ENCODE measurements around the gene MRPS18B.

MRPS18B gene

DNA sequence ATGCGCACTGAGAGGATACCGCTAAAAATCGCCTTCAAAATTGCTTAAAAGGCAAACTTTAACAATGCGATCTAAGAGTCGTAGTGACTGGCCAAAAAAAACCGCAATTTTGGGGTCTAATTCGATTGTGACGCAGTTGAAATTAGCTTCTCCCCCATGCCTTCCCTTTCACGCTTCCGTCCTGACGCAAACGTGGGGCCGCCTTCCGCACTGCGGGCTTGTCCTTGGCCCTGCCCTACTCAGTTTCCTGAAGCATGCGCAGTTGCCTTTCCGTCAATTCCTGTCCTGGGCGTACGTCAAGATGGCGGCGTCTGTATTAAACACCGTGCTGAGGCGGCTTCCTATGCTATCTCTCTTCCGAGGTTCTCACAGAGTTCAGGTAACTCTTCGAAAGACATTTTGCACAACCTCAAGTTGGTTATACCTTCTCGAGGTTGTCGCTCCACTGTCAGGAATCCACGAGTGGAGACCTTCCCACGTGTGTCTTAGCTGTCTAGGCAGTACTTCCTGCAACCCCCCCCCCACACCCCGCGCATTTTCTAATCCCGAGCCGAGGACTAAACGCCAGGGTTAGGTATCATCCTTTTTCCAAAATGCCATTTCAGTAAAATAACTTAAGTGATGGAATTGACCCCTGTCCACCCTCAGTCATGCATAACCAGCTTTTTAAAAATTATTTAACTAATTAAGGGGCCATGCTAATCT lies at the start of gene MRPS18B:
Gene MRPS18B (plus strand): TSS at position 276 of the 705 bp plus-strand sequence. CDS start 26 bp downstream, at position 302.
- peaks cover 28% of the 10 kb centered on the region for H3K4me1 ChIP-seq (ENCODE audit: control insufficient read depth, insufficient read depth, low read length)

DNA sequence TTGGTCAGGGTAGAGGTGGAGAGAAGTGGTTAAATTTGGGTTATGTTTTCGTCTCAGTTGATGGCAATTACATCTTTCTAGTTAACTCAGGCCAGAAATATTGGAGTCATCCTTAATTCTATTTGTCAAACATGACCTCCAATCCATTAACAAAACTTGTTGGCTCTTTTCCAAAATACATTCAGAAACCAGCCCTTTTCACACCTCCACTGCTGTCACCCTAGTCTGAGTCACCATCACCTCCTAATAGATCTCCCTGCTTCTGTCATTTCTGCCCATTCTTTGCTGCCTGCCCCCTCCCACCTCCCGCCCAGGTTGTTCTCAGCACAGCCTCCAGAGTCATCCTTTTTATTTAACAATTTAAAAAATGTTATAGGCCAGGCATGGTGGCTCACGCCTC lies 49.4 kb upstream of the MRPS18B start:
- Histone ChIP-seq H3K9me3 (ENCODE audit: control insufficient read depth, low read length) (no peaks in the 10 kb centered on the region), H3K36me3 (ENCODE audit: control insufficient read depth, insufficient read depth, low read length, severe bottlenecking) (peaks cover 8% of the 10 kb centered on the region), H3K9ac (ENCODE audit: low read length) (no peak overlapping the region), H3K4me1 (ENCODE audit: control insufficient read depth, insufficient read depth, low read length) (peaks cover 31% of the 10 kb centered on the region), H3K27me3 (replicated peaks; ENCODE audit: control insufficient read depth, insufficient read depth, low read length) (no peaks in the 10 kb centered on the region), H3K4me3 (ENCODE audit: low read length) (no peak overlapping the region)
- no peak for DNase-seq (ENCODE audit: low read depth)

More for the DNA sequence above, at the start of gene MRPS18B:
- Histone ChIP-seq H3K36me3 (ENCODE audit: control insufficient read depth, insufficient read depth, low read length, severe bottlenecking) (peaks cover 42% of the 10 kb centered on the region), H3K9ac (ENCODE audit: low read length) (peak within 1 kb of the TSS; percentile 98), H3K4me3 (ENCODE audit: low read length) (peak within 1 kb of the TSS; percentile 95), H3K27me3 (replicated peaks; ENCODE audit: control insufficient read depth, insufficient read depth, low read length) (no peaks in the 10 kb centered on the region), H3K9me3 (ENCODE audit: control insufficient read depth, low read length) (no peaks in the 10 kb centered on the region)
- peak; percentile 99 for DNase-seq (ENCODE audit: low read depth)

GRCh38 chr6:30570263-30570662 lies 47.4 kb upstream of the MRPS18B start:
- H3K27me3 ChIP-seq (replicated peaks; ENCODE audit: control insufficient read depth, insufficient read depth, low read length) = no peaks in the 10 kb centered on the region
- DNase-seq (ENCODE audit: low read depth) = no peak
- H3K9ac ChIP-seq (ENCODE audit: low read length) = peak overlapping the region; percentile 93
- H3K36me3 ChIP-seq (ENCODE audit: control insufficient read depth, insufficient read depth, low read length, severe bottlenecking) = no peaks in the 10 kb centered on the region
- H3K4me1 ChIP-seq (ENCODE audit: control insufficient read depth, insufficient read depth, low read length) = peaks cover 34% of the 10 kb centered on the region
- no peaks in the 10 kb centered on the region for H3K9me3 ChIP-seq (ENCODE audit: control insufficient read depth, low read length)
- H3K4me3 ChIP-seq (ENCODE audit: low read length) = peak overlapping the region; percentile 94

DNA sequence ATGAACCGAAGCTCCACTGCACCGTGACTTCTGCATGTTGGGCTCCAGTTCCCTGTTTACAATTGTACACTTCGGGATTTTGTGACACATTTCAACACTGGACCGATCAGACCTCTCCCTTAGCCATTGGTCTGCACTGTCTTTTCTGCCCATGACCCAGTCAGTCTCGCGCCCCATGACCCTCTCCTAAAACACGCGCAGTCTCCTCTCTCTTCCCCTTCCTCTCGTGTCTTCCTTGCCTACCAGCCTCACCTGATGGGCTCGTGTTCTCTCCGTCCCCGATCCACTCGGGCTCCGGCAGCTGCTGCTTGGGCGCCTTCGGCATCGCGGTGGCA lies 46.9 kb upstream of the MRPS18B start:
- H3K4me1 ChIP-seq (ENCODE audit: control insufficient read depth, insufficient read depth, low read length) = peaks cover 30% of the 10 kb centered on the region
- no peak for DNase-seq (ENCODE audit: low read depth)

DNA sequence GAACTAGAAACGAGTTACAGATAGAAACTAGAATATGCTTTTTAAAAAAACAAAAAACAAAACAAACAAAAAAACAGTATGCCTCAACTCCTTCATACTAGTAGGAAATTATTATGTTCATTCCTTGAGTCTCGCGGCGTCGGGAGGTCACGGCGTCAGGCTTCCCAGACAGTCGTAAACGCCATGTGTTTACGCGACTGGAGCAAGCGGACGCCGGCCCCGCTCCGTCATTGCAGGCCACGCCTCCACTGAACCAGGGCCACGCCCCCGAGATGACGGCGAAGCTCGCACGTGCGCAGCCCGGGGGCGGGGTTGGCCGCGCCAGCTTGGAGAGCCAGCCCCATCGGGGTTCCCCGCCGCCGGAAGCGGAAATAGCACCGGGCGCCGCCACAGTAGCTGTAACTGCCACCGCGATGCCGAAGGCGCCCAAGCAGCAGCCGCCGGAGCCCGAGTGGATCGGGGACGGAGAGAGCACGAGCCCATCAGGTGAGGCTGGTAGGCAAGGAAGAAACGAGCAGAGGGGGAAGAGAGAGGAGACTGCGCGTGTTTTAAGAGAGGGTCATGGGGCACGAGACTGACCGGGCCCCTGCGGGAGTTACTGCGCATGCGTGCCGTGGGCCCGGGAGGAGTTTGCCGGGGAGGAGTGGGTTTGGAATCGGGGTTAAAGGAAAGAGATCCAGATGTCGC lies 46.4 kb upstream of the MRPS18B start, which contains the start of gene ABCF1:
Gene ABCF1 (plus strand): TSS at position 368 of the 687 bp plus-strand sequence. CDS start 46 bp downstream, at position 414.
- peak; percentile 99 for DNase-seq (ENCODE audit: low read depth)
- peaks cover 27% of the 10 kb centered on the region for H3K4me1 ChIP-seq (ENCODE audit: control insufficient read depth, insufficient read depth, low read length)
- no peaks in the 10 kb centered on the region for H3K36me3 ChIP-seq (ENCODE audit: control insufficient read depth, insufficient read depth, low read length, severe bottlenecking)
- H3K27me3 ChIP-seq (replicated peaks; ENCODE audit: control insufficient read depth, insufficient read depth, low read length) = no peaks in the 10 kb centered on the region
- H3K9me3 ChIP-seq (ENCODE audit: control insufficient read depth, low read length) = no peaks in the 10 kb centered on the region
- H3K9ac ChIP-seq (ENCODE audit: low read length) = peak within 1 kb of the TSS; percentile 93
- H3K4me3 ChIP-seq (ENCODE audit: low read length) = peak within 1 kb of the TSS; percentile 94

More for the DNA sequence above, 46.9 kb upstream of the MRPS18B start:
- no peaks in the 10 kb centered on the region for H3K9me3 ChIP-seq (ENCODE audit: control insufficient read depth, low read length)
- peak overlapping the region; percentile 93 for H3K9ac ChIP-seq (ENCODE audit: low read length)
- H3K4me3 ChIP-seq (ENCODE audit: low read length) = peak overlapping the region; percentile 94
- H3K36me3 ChIP-seq (ENCODE audit: control insufficient read depth, insufficient read depth, low read length, severe bottlenecking) = no peaks in the 10 kb centered on the region
- no peaks in the 10 kb centered on the region for H3K27me3 ChIP-seq (replicated peaks; ENCODE audit: control insufficient read depth, insufficient read depth, low read length)

- Histone ChIP-seq H3K4me3 (ENCODE audit: low read length) (peak overlapping the region; percentile 94), H3K27me3 (replicated peaks; ENCODE audit: control insufficient read depth, insufficient read depth, low read length) (no peaks in the 10 kb centered on the region), H3K9ac (ENCODE audit: low read length) (peak overlapping the region; percentile 93), H3K4me1 (ENCODE audit: control insufficient read depth, insufficient read depth, low read length) (peaks cover 27% of the 10 kb centered on the region), H3K36me3 (ENCODE audit: control insufficient read depth, insufficient read depth, low read length, severe bottlenecking) (peaks cover 3% of the 10 kb centered on the region), H3K9me3 (ENCODE audit: control insufficient read depth, low read length) (no peaks in the 10 kb centered on the region)
- DNase-seq (ENCODE audit: low read depth) = no peak
These were observed 45.9 kb upstream of the MRPS18B start for GRCh38 chr6:30571762-30572082.

DNA sequence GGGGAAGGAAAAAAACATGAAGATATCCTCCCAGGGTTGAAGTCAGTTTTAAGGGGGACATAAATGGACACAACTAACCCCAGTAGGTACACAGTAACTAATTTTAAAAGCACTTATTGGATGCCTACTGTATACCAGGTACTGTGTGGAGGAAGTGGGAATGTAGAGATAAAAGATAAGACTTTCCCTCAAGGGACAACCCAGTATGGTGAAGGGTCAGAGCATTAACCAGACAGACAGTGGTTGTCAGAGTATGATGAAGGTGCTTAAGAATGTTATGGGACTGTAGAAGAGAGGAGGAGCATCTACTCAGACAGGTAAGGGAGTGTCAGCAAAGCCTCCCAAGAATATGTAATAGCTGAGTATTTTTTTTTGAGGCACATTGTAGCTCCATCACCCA lies 45.5 kb upstream of the MRPS18B start:
- Histone ChIP-seq H3K9me3 (ENCODE audit: control insufficient read depth, low read length) (no peaks in the 10 kb centered on the region), H3K27me3 (replicated peaks; ENCODE audit: control insufficient read depth, insufficient read depth, low read length) (no peaks in the 10 kb centered on the region), H3K4me3 (ENCODE audit: low read length) (peak overlapping the region; percentile 94), H3K4me1 (ENCODE audit: control insufficient read depth, insufficient read depth, low read length) (peaks cover 27% of the 10 kb centered on the region), H3K36me3 (ENCODE audit: control insufficient read depth, insufficient read depth, low read length, severe bottlenecking) (peaks cover 7% of the 10 kb centered on the region), H3K9ac (ENCODE audit: low read length) (peak overlapping the region; percentile 93)
- DNase-seq (ENCODE audit: low read depth) = no peak

DNA sequence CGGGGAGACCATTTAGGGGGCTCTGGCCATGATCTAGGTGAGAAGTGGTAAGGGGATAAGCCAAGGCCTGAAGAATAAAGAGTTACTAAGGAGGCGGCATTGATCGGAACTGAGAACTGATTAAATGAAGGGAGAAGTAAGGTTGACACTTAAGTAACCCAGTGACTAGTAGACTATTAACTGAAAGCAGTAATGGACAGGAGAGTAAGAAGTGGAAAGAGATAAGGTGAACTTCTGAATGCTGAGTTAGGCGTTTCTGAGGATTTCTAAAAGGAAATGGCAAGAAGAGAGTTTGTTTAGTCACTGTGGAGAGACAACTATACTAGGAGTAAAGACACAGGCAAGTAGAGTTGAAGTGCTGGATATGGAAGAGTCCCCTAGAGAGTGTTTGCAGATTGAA lies 44.5 kb upstream of the MRPS18B start:
- Histone ChIP-seq H3K27me3 (replicated peaks; ENCODE audit: control insufficient read depth, insufficient read depth, low read length) (no peaks in the 10 kb centered on the region), H3K9ac (ENCODE audit: low read length) (no peak overlapping the region), H3K4me3 (ENCODE audit: low read length) (peak overlapping the region; percentile 94), H3K36me3 (ENCODE audit: control insufficient read depth, insufficient read depth, low read length, severe bottlenecking) (peaks cover 17% of the 10 kb centered on the region), H3K4me1 (ENCODE audit: control insufficient read depth, insufficient read depth, low read length) (peaks cover 27% of the 10 kb centered on the region), H3K9me3 (ENCODE audit: control insufficient read depth, low read length) (no peaks in the 10 kb centered on the region)
- no peak for DNase-seq (ENCODE audit: low read depth)

- Histone ChIP-seq H3K4me1 (ENCODE audit: control insufficient read depth, insufficient read depth, low read length) (peaks cover 5% of the 10 kb centered on the region), H3K36me3 (ENCODE audit: control insufficient read depth, insufficient read depth, low read length, severe bottlenecking) (peaks cover 64% of the 10 kb centered on the region), H3K9me3 (ENCODE audit: control insufficient read depth, low read length) (no peaks in the 10 kb centered on the region), H3K4me3 (ENCODE audit: low read length) (no peak overlapping the region), H3K9ac (ENCODE audit: low read length) (no peak overlapping the region), H3K27me3 (replicated peaks; ENCODE audit: control insufficient read depth, insufficient read depth, low read length) (no peaks in the 10 kb centered on the region)
- DNase-seq (ENCODE audit: low read depth) = no peak
These were observed 39.6 kb upstream of the MRPS18B start for GRCh38 chr6:30578051-30578450.

DNA sequence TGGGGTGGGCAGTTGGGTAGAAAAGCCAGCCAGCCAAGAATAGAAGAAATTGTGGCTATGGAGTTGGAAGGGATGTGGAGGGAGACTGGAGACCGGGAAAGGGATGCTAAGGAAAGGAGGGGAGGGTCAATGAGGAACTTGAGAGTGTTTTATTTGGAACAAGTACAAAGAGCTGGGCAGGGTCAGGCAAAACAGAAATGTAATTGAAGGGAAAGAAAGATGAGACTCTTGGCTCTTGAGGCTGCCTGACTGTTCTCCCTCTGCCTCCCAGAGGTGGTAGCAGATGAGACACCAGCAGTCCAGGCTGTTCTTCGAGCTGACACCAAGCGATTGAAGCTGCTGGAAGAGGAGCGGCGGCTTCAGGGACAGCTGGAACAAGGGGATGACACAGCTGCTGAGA lies 33.7 kb upstream of the MRPS18B start:
- Histone ChIP-seq H3K27me3 (replicated peaks; ENCODE audit: control insufficient read depth, insufficient read depth, low read length) (no peaks in the 10 kb centered on the region), H3K9ac (ENCODE audit: low read length) (no peak overlapping the region), H3K36me3 (ENCODE audit: control insufficient read depth, insufficient read depth, low read length, severe bottlenecking) (peaks cover 94% of the 10 kb centered on the region), H3K4me3 (ENCODE audit: low read length) (no peak overlapping the region), H3K9me3 (ENCODE audit: control insufficient read depth, low read length) (no peaks in the 10 kb centered on the region), H3K4me1 (ENCODE audit: control insufficient read depth, insufficient read depth, low read length) (peaks cover 4% of the 10 kb centered on the region)
- DNase-seq (ENCODE audit: low read depth) = no peak

DNA sequence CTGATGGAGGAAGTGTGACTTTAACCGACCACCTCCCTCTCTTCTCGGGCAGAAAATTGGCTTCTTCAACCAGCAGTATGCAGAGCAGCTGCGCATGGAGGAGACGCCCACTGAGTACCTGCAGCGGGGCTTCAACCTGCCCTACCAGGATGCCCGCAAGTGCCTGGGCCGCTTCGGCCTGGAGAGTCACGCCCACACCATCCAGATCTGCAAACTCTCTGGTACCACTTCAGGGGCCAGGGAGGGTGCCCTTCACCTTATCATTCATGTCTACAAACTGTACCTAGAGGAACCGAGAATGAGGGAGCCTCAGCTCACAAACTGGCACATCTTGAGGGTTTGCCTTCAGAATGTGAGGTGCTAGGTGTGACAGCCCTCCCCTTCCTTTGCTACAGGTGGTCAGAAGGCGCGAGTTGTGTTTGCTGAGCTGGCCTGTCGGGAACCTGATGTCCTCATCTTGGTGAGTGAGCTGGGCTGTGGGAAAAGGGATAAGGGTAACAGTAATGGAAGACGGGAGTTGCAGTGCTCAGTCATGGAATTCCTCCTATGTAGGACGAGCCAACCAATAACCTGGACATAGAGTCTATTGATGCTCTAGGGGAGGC lies 27.8 kb upstream of the MRPS18B start:
- Histone ChIP-seq H3K9me3 (ENCODE audit: control insufficient read depth, low read length) (no peaks in the 10 kb centered on the region), H3K27me3 (replicated peaks; ENCODE audit: control insufficient read depth, insufficient read depth, low read length) (no peaks in the 10 kb centered on the region), H3K9ac (ENCODE audit: low read length) (no peak overlapping the region), H3K4me3 (ENCODE audit: low read length) (no peak overlapping the region), H3K36me3 (ENCODE audit: control insufficient read depth, insufficient read depth, low read length, severe bottlenecking) (peaks cover 85% of the 10 kb centered on the region), H3K4me1 (ENCODE audit: control insufficient read depth, insufficient read depth, low read length) (peaks cover 24% of the 10 kb centered on the region)
- no peak for DNase-seq (ENCODE audit: low read depth)
